ENCODE measurements around the gene LGALS7B. TPM values are rescaled to one million over a fixed set of nuclear protein-coding genes. Genes with fewer than 3 reads are reported as not detected.

The LGALS7B gene
- total and polyA plus RNA-seq, 2 of the 8 experiments (the other 6 are each of a cell fraction or from before 2014, with no cell fraction given), result 3.6 TPM; not detected in 1

- TF ChIP-seq ZNF274 (IDR thresholded peaks at IDR 0.05; ENCODE audit: borderline replicate concordance, extremely low read depth, low read length) (no peak), USF2 (IDR thresholded peaks at IDR 0.05; ENCODE audit: low read length) (no peak), TCF12 (IDR thresholded peaks at IDR 0.05; ENCODE audit: low read depth, low read length) (no peak), POLR2A (IDR thresholded peaks at IDR 0.05; ENCODE audit: control extremely low read depth in 1 of 2, low read depth in 2 of 2, low read length in 2 of 2) (peak in 1 of 2 experiments; percentile 49; a peak in 2 of 3 replicates), POLR2AphosphoS5 (IDR thresholded peaks at IDR 0.05; ENCODE audit: low read depth, low read length) (peak; percentile 89)
These were observed 49.4 kb downstream of the LGALS7B start (continued) for GRCh38 chr19:38838208-38838985.
